Esophagus muscularis mucosa (tissue), 4 donors: ENCODE results near the gene LIN28B.

Experiments
- CTCF ChIP-seq, 3 experiments: fragments of 200-600 bp in 2 of 3; fragments of 450-650 bp in 1 of 3; sonication (generic) in 2 of 3; IDR thresholded peaks; one replicate each; pipeline ENCODE4 v1.5.1; 2017 to 2019; ENCODE audit warnings: antibody characterized with exemption in 3 of 3, mild to moderate bottlenecking in 2 of 3, moderate library complexity in 1 of 3
- EP300 ChIP-seq: sonication (generic); formaldehyde crosslinking; IDR thresholded peaks from one replicate; pipeline ENCODE4 v1.6.1; 2017; ENCODE audit warnings: antibody characterized with exemption
- POLR2AphosphoS5 ChIP-seq, 2 donors: sonication (generic); formaldehyde crosslinking; IDR thresholded peaks; one replicate each; pipeline ENCODE4 v1.6.1; 2017; ENCODE audit warnings: antibody characterized with exemption in 2 of 2

- TF ChIP-seq CTCF (IDR thresholded peaks at IDR 0.05) (no peak), EP300 (no peak), POLR2AphosphoS5 (IDR thresholded peaks at IDR 0.05) (no peak)
These were observed 72.0 kb downstream of the LIN28B start for GRCh38 chr6:105028898-105029297.
